HG03103 (cell line): ENCODE data around the gene SERPINB7.
"Not testable (repeated sequence)": the region's sequence is repeated elsewhere in the genome, so short reads cannot be mapped to it uniquely, and the experiment has no call there.

Experiments
- ATAC-seq: cut with Tn5 transposase; IDR thresholded peaks from one replicate; pipeline ENCODE4 v1.9.1; 2021; ENCODE audit warnings: low read depth; ENCODE audit not compliant: unreplicated experiment

The SERPINB7 gene

GRCh38 chr18:63775166-63775730 lies at the start of gene SERPINB7:
Gene SERPINB7, plus strand, starts transcription at chr18:63775418. Its CDS starts 6,955 bp downstream, at chr18:63782373.
- ATAC-seq = no peak

- ATAC-seq = no peak
Observed at GRCh38 chr18:63725682-63726480, 49.3 kb upstream of the SERPINB7 start.

GRCh38 chr18:63730773-63731172 lies 44.4 kb upstream of the SERPINB7 start:
- ATAC-seq = no peak

- no peak for ATAC-seq
Observed at GRCh38 chr18:63731215-63731614, 44.0 kb upstream of the SERPINB7 start.

GRCh38 chr18:63736876-63737275 lies 38.3 kb upstream of the SERPINB7 start:
- ATAC-seq = no peak

- ATAC-seq = no peak
Observed at GRCh38 chr18:63741769-63742168, 33.4 kb upstream of the SERPINB7 start.

GRCh38 chr18:63747006-63747405 lies 28.2 kb upstream of the SERPINB7 start:
- ATAC-seq = no peak

GRCh38 chr18:63749489-63749888 lies 25.7 kb upstream of the SERPINB7 start:
- ATAC-seq = no peak

- no peak for ATAC-seq
Observed at GRCh38 chr18:63752636-63753035, 22.6 kb upstream of the SERPINB7 start.

- no peak for ATAC-seq
Observed at GRCh38 chr18:63753676-63754075, 21.5 kb upstream of the SERPINB7 start.

- ATAC-seq = no peak
Observed at GRCh38 chr18:63757541-63757940, 17.7 kb upstream of the SERPINB7 start.

GRCh38 chr18:63758615-63759240 lies 16.5 kb upstream of the SERPINB7 start:
- no peak for ATAC-seq

- ATAC-seq = not testable (repeated sequence)
Observed at GRCh38 chr18:63759786-63760185, 15.4 kb upstream of the SERPINB7 start.

- ATAC-seq = no peak
Observed at GRCh38 chr18:63762518-63762917, 12.7 kb upstream of the SERPINB7 start.

- no peak for ATAC-seq
Observed at GRCh38 chr18:63763831-63764600, 11.2 kb upstream of the SERPINB7 start.

GRCh38 chr18:63765837-63766236 lies 9.4 kb upstream of the SERPINB7 start:
- ATAC-seq = no peak

GRCh38 chr18:63773551-63773950 lies 1.7 kb upstream of the SERPINB7 start:
- no peak for ATAC-seq

- ATAC-seq = no peak
Observed at GRCh38 chr18:63774511-63774910, 707 bp upstream of the SERPINB7 start.

- ATAC-seq = no peak
Observed at GRCh38 chr18:63779386-63779785, 4.2 kb downstream of the SERPINB7 start.

- no peak for ATAC-seq
Observed at GRCh38 chr18:63783394-63783793, 8.2 kb downstream of the SERPINB7 start.
